ENCODE data around the gene ZNF536.

DNA sequence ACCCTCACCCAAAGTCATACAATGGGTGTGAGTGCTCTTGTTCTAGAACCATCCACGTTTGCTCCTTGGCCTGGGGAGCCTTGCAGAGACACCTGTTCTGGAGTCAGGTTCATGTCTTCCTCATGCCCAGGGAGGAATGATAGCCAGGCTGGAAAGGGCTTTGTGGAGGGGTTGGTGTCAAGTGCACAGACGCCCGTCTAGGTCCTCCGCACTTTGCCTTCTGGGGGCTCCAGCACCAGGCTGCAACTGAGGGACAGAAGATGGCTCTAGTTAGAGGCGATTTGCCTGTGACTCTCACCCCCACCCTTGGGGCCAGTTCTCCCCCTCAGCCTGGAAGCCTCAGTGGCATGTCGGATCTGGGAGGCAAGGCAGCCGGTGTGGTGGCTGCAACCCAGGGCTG is 47.2 kb upstream of the ZNF536 start:
- TF ChIP-seq, protein P1, sequence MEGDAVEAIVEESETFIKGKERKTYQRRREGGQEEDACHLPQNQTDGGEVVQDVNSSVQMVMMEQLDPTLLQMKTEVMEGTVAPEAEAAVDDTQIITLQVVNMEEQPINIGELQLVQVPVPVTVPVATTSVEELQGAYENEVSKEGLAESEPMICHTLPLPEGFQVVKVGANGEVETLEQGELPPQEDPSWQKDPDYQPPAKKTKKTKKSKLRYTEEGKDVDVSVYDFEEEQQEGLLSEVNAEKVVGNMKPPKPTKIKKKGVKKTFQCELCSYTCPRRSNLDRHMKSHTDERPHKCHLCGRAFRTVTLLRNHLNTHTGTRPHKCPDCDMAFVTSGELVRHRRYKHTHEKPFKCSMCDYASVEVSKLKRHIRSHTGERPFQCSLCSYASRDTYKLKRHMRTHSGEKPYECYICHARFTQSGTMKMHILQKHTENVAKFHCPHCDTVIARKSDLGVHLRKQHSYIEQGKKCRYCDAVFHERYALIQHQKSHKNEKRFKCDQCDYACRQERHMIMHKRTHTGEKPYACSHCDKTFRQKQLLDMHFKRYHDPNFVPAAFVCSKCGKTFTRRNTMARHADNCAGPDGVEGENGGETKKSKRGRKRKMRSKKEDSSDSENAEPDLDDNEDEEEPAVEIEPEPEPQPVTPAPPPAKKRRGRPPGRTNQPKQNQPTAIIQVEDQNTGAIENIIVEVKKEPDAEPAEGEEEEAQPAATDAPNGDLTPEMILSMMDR (IDR thresholded peaks at IDR 0.05): no peak
- TF ChIP-seq POLR2A (IDR thresholded peaks at IDR 0.05) (no peak), EP300 (IDR thresholded peaks at IDR 0.05) (no peak), POLR2AphosphoS5 (IDR thresholded peaks at IDR 0.05) (no peak)
